GM12874 (cell line): Measurements from ENCODE around the gene SFXN5.

Experiments
- TF ChIP-seq, protein P1 (sequence below): IDR thresholded peaks from 2 replicates; pipeline ENCODE4 v1.5.1; 2011; ENCODE audit warnings: low read depth, mild to moderate bottlenecking, control low read depth, low read length, moderate library complexity; ENCODE audit not compliant: insufficient read depth

The SFXN5 gene

GRCh38 chr2:73084971-73085370 is 13.5 kb upstream of the SFXN5 start:
- TF ChIP-seq, protein P1, sequence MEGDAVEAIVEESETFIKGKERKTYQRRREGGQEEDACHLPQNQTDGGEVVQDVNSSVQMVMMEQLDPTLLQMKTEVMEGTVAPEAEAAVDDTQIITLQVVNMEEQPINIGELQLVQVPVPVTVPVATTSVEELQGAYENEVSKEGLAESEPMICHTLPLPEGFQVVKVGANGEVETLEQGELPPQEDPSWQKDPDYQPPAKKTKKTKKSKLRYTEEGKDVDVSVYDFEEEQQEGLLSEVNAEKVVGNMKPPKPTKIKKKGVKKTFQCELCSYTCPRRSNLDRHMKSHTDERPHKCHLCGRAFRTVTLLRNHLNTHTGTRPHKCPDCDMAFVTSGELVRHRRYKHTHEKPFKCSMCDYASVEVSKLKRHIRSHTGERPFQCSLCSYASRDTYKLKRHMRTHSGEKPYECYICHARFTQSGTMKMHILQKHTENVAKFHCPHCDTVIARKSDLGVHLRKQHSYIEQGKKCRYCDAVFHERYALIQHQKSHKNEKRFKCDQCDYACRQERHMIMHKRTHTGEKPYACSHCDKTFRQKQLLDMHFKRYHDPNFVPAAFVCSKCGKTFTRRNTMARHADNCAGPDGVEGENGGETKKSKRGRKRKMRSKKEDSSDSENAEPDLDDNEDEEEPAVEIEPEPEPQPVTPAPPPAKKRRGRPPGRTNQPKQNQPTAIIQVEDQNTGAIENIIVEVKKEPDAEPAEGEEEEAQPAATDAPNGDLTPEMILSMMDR, result no peak

- TF ChIP-seq, protein P1, result no peak
These were observed 12.6 kb upstream of the SFXN5 start for GRCh38 chr2:73083886-73084800.

DNA sequence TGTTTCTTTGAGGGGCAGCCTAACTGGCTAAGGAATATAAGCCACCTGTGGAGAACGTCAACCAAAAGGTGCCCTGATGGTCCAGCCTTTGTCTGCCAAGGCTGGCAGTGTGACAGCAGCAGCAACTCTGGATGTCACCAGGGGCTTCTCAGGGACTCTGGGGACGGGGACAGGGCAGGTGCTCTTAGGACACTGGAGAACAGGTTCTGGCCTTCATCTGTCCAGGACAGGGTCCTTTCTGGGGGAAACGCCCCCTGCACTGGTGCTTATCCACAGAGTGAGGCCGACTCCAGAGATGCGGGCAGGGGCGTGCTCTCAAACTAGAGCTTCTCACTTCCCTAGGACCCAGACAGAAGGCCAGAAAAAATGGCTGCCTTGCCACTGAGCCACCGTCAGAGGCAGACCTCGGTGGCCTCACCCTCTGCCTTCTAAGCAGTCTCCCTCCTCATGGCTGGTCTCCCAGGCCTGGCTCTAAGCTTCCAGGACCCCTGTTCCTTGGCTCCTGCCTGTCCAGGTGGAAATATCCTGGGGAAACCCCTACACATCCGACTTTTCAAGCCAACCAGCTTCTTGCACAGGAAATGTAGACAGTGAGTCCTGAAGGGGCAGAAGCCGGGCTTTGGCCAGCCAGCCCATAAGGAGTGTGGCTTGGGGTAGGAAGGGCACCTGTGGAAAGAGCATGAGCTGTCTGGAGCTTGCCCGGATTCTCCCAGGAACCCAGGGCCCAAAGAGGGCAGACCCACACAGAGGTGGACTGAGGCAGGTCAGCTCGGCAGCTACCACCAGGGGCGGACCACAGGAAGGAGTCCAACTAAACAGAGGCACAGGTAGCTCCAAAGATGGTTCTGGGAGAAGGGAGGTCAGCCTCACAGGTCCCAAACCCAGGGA is 11.3 kb upstream of the SFXN5 start:
- TF ChIP-seq, protein P1, result no peak

DNA sequence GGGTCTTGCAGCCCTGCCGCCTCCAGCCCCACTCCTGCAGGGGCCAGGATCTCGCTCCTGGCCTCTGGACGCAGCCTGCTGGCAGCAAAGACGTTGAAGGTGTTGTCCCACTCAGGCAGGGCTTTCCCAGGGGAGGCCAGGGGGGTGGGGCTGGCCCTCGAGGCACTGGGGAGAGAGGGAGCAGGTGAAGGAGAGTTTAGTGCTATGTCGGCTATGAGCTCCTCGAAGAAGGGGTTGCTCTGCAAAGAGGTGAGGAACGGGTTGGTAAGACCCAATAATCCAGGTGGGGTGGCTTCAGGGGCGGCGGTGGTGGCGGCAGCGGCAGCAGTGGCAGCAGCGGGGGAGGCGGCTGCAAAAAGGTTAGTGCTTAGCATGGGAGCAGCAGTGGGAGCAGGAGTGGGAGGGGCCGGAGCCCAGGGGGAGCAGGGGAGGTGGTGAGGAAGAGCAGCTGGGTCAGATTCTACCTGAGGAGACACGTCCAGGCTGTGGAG is 9.7 kb upstream of the SFXN5 start:
- TF ChIP-seq, protein P1, result no peak

- TF ChIP-seq, protein P1, result no peak
These were observed 9.0 kb upstream of the SFXN5 start for GRCh38 chr2:73080321-73081131.

- TF ChIP-seq, protein P1, result no peak
These were observed 8.1 kb upstream of the SFXN5 start for GRCh38 chr2:73079636-73080035.
